Measurements from ENCODE around the gene ATP10B.

Gene ATP10B

DNA sequence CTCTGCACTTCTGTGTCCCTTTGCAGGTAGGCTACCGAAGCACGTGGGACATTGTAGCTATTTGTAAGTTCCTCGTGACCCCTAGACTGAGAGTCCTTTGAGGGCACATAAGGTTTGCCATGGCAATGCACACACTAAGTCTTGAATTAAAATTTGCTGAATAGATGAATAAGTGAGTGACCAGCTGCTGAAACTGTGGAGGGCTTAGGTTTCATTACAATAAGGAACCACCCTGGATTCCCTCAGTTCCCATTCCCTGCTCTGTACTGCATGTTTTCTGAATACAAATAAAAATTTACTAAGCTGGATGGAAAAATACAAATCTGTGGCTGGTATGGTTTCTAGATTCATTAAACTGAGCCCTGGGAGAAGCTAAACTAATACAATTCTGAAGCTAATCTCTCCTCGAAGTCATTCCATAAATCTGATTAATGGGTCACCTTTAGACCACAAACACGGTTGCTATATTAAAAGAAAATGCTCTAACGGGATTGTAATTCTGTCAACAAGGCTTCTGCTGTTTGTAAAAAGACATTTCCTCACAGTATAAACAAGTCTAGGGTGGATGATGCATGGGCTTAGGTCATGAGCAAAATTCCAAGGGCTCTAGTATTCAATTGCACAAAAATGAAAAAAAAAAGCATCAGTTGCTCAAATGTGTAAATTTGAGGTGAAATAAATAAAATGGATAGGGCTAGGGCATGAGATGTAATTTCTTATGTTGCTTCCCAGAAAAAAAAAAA lies 172.3 kb downstream of the ATP10B start:
- H3K23ac ChIP-seq (ENCODE audit: low read depth, low read length, poor library complexity): no peak overlapping the region
- no peak overlapping the region for H2BK120ac ChIP-seq (ENCODE audit: low read depth, low read length)
- no peak for DNase-seq (ENCODE audit: low spot score)
- H2BK15ac ChIP-seq (ENCODE audit: low read length): no peak overlapping the region
- no peak overlapping the region for H2AK5ac ChIP-seq (ENCODE audit: low read depth, low read length)
- no peaks in the 10 kb centered on the region for H3K79me1 ChIP-seq (ENCODE audit: low read depth, low read length)
- no peak overlapping the region for H3K14ac ChIP-seq (ENCODE audit: low read length)
- H3K18ac ChIP-seq (ENCODE audit: low read length): peak overlapping the region; percentile 9
- H3K4ac ChIP-seq (ENCODE audit: low read length): no peak overlapping the region
- no peak overlapping the region for H2BK12ac ChIP-seq (ENCODE audit: low read length)
- H3K27ac ChIP-seq (replicated peaks; ENCODE audit: low read length): no peak overlapping the region
- no peak overlapping the region for H3K9ac ChIP-seq (ENCODE audit: low read depth, low read length, poor library complexity)
- H3K4me2 ChIP-seq (ENCODE audit: insufficient read depth, low read length, poor library complexity, severe bottlenecking): no peak overlapping the region
- no peak overlapping the region for H2BK5ac ChIP-seq (ENCODE audit: low read length)
- H4K8ac ChIP-seq (ENCODE audit: low read depth, low read length): no peak overlapping the region
- no peaks in the 10 kb centered on the region for H3K27me3 ChIP-seq (ENCODE audit: control insufficient read depth in 3 of 3, insufficient read depth in 3 of 3, low read depth in 1 of 3, low read length in 3 of 3)
- no peak overlapping the region for H3K4me3 ChIP-seq (ENCODE audit: low read length in 2 of 2)
- H3K9me3 ChIP-seq (replicated peaks in 1 of 2; ENCODE audit: control insufficient read depth in 2 of 2, insufficient read depth in 1 of 2, low read depth in 1 of 2, low read length in 2 of 2): peaks cover 0 to 2% of the 10 kb centered on the region in 2 donors
- no CpG with 5 or more reads among the region's 6 CpGs for WGBS, 2 donors (ENCODE audit: extremely low coverage in 2 of 2, insufficient read length in 2 of 2, insufficient replicate concordance in 1 of 2)
- H2AFZ ChIP-seq (ENCODE audit: low read length): no peak overlapping the region
- peaks cover 0 to 5% of the 10 kb centered on the region in 2 donors for H3K4me1 ChIP-seq (ENCODE audit: control insufficient read depth in 2 of 2, insufficient read depth in 1 of 2, low read depth in 1 of 2, low read length in 2 of 2)
- H4K91ac ChIP-seq (ENCODE audit: low read depth, low read length, poor library complexity): no peak overlapping the region
- H3K36me3 ChIP-seq (replicated peaks in 1 of 2; ENCODE audit: control insufficient read depth in 2 of 2, insufficient read depth in 2 of 2, low read length in 2 of 2): no peaks in the 10 kb centered on the region

DNA sequence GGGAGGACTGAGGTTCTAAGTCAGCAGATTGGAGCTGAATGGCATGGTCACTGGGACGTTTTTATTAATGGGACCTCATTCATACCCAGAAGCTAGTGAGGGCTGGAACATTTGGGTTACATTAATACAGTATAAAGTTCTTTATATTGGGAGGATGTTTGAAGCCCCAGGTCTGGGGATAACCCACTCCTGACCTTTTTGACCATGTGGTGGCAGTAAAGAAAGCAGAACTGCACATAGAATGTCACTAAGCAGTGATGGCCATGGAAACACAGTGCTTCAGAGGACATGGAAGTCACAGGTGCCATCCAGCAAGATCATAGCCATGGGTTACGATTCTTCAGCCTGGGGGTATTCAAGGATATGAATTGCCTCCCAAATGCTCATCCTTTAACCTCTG lies 176.0 kb downstream of the ATP10B start:
- Histone ChIP-seq H2AFZ (ENCODE audit: low read length) (no peak overlapping the region), H2BK15ac (ENCODE audit: low read length) (no peak overlapping the region), H3K23ac (ENCODE audit: low read depth, low read length, poor library complexity) (no peak overlapping the region), H3K4me2 (ENCODE audit: insufficient read depth, low read length, poor library complexity, severe bottlenecking) (no peak overlapping the region), H2BK12ac (ENCODE audit: low read length) (no peak overlapping the region), H3K4ac (ENCODE audit: low read length) (no peak overlapping the region), H4K8ac (ENCODE audit: low read depth, low read length) (no peak overlapping the region), H2BK5ac (ENCODE audit: low read length) (no peak overlapping the region), H3K18ac (ENCODE audit: low read length) (no peak overlapping the region), H3K4me1 (ENCODE audit: control insufficient read depth in 2 of 2, insufficient read depth in 1 of 2, low read depth in 1 of 2, low read length in 2 of 2) (peaks cover 0 to 5% of the 10 kb centered on the region in 2 donors), H2AK5ac (ENCODE audit: low read depth, low read length) (no peak overlapping the region), H3K9ac (ENCODE audit: low read depth, low read length, poor library complexity) (no peak overlapping the region), H3K4me3 (ENCODE audit: low read length in 2 of 2) (no peak overlapping the region), H3K36me3 (replicated peaks in 1 of 2; ENCODE audit: control insufficient read depth in 2 of 2, insufficient read depth in 2 of 2, low read length in 2 of 2) (no peaks in the 10 kb centered on the region), H4K91ac (ENCODE audit: low read depth, low read length, poor library complexity) (no peak overlapping the region), H3K14ac (ENCODE audit: low read length) (no peak overlapping the region), H3K27ac (replicated peaks; ENCODE audit: low read length) (no peak overlapping the region), H3K79me1 (ENCODE audit: low read depth, low read length) (no peaks in the 10 kb centered on the region), H2BK120ac (ENCODE audit: low read depth, low read length) (no peak overlapping the region), H3K9me3 (replicated peaks in 1 of 2; ENCODE audit: control insufficient read depth in 2 of 2, insufficient read depth in 1 of 2, low read depth in 1 of 2, low read length in 2 of 2) (peaks cover 0 to 2% of the 10 kb centered on the region in 2 donors), H3K27me3 (ENCODE audit: control insufficient read depth in 3 of 3, insufficient read depth in 3 of 3, low read depth in 1 of 3, low read length in 3 of 3) (no peaks in the 10 kb centered on the region)
- no peak for DNase-seq (ENCODE audit: low spot score)
- WGBS, 2 donors (ENCODE audit: extremely low coverage in 2 of 2, insufficient read length in 2 of 2, insufficient replicate concordance in 1 of 2): no CpG with 5 or more reads among the region's 2 CpGs

DNA sequence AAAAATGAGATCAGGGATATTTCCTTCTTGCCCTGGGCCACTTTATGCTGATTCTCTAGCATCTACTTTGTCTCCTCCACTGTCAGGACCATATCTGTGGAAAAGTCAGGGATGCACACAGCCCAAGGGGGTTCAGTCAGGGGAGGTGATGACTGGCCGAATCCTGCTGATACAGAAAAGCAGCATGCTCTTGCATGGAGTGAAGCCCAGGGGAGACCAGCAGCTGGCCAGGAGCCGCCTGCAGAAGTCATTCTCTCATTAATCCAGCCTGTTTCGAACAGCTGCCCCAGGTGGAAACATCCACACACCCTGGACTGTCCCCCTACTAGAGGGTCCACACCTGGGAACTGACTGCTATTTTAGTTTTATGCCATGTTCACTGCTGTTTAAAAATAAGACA lies 177.1 kb downstream of the ATP10B start:
- peaks cover 0 to 2% of the 10 kb centered on the region in 2 donors for H3K9me3 ChIP-seq (replicated peaks in 1 of 2; ENCODE audit: control insufficient read depth in 2 of 2, insufficient read depth in 1 of 2, low read depth in 1 of 2, low read length in 2 of 2)

DNA sequence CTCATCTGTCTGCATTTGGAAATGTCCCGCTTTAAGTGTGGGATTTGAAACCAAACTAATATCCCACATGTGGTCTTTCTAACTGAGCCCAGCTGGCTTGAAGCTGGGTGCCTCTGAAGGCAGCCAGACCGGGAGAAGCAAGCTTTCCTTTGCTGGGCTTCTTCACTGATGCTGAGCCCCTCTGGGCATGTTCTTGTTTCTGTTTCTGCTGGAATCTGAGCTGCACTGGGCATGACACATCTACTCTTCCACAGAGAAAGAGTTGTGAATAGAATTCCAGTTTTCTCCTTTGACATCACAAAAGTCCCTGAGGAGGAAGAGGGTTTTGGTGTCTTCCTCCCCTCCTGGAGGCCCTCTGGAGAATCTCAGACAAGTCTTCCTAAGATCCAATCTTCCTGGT lies 179.5 kb downstream of the ATP10B start:
- Histone ChIP-seq H3K36me3 (replicated peaks in 1 of 2; ENCODE audit: control insufficient read depth in 2 of 2, insufficient read depth in 2 of 2, low read length in 2 of 2) (no peaks in the 10 kb centered on the region), H2AK5ac (ENCODE audit: low read depth, low read length) (no peak overlapping the region), H3K27ac (replicated peaks; ENCODE audit: low read length) (no peak overlapping the region), H4K91ac (ENCODE audit: low read depth, low read length, poor library complexity) (no peak overlapping the region), H3K9me3 (replicated peaks in 1 of 2; ENCODE audit: control insufficient read depth in 2 of 2, insufficient read depth in 1 of 2, low read depth in 1 of 2, low read length in 2 of 2) (peaks cover 0 to 2% of the 10 kb centered on the region in 2 donors), H3K4me1 (ENCODE audit: control insufficient read depth in 2 of 2, insufficient read depth in 1 of 2, low read depth in 1 of 2, low read length in 2 of 2) (peaks cover 0 to 4% of the 10 kb centered on the region in 2 donors), H3K4ac (ENCODE audit: low read length) (no peak overlapping the region), H3K14ac (ENCODE audit: low read length) (no peak overlapping the region), H3K4me2 (ENCODE audit: insufficient read depth, low read length, poor library complexity, severe bottlenecking) (no peak overlapping the region), H2AFZ (ENCODE audit: low read length) (no peak overlapping the region), H3K18ac (ENCODE audit: low read length) (no peak overlapping the region), H3K79me1 (ENCODE audit: low read depth, low read length) (no peaks in the 10 kb centered on the region), H2BK12ac (ENCODE audit: low read length) (no peak overlapping the region), H3K27me3 (ENCODE audit: control insufficient read depth in 3 of 3, insufficient read depth in 3 of 3, low read depth in 1 of 3, low read length in 3 of 3) (no peaks in the 10 kb centered on the region), H3K23ac (ENCODE audit: low read depth, low read length, poor library complexity) (no peak overlapping the region), H3K9ac (ENCODE audit: low read depth, low read length, poor library complexity) (no peak overlapping the region), H2BK15ac (ENCODE audit: low read length) (no peak overlapping the region), H2BK120ac (ENCODE audit: low read depth, low read length) (no peak overlapping the region), H2BK5ac (ENCODE audit: low read length) (no peak overlapping the region), H4K8ac (ENCODE audit: low read depth, low read length) (no peak overlapping the region), H3K4me3 (ENCODE audit: low read length in 2 of 2) (no peak overlapping the region)
- no peak for DNase-seq (ENCODE audit: low spot score)
- WGBS, 2 donors (ENCODE audit: extremely low coverage in 2 of 2, insufficient read length in 2 of 2, insufficient replicate concordance in 1 of 2): no CpG with 5 or more reads among the region's 2 CpGs

More for the DNA sequence above, 177.1 kb downstream of the ATP10B start:
- Histone ChIP-seq H4K91ac (ENCODE audit: low read depth, low read length, poor library complexity) (no peak overlapping the region), H2BK15ac (ENCODE audit: low read length) (no peak overlapping the region), H2AFZ (ENCODE audit: low read length) (no peak overlapping the region), H3K14ac (ENCODE audit: low read length) (no peak overlapping the region), H3K9ac (ENCODE audit: low read depth, low read length, poor library complexity) (no peak overlapping the region), H3K4me3 (ENCODE audit: low read length in 2 of 2) (no peak overlapping the region), H3K27me3 (ENCODE audit: control insufficient read depth in 3 of 3, insufficient read depth in 3 of 3, low read depth in 1 of 3, low read length in 3 of 3) (no peaks in the 10 kb centered on the region), H3K4me2 (ENCODE audit: insufficient read depth, low read length, poor library complexity, severe bottlenecking) (no peak overlapping the region), H3K18ac (ENCODE audit: low read length) (no peak overlapping the region), H3K4ac (ENCODE audit: low read length) (no peak overlapping the region), H4K8ac (ENCODE audit: low read depth, low read length) (no peak overlapping the region), H3K27ac (replicated peaks; ENCODE audit: low read length) (no peak overlapping the region), H2BK120ac (ENCODE audit: low read depth, low read length) (no peak overlapping the region), H3K79me1 (ENCODE audit: low read depth, low read length) (no peaks in the 10 kb centered on the region), H2BK12ac (ENCODE audit: low read length) (no peak overlapping the region), H3K23ac (ENCODE audit: low read depth, low read length, poor library complexity) (no peak overlapping the region), H2BK5ac (ENCODE audit: low read length) (no peak overlapping the region), H2AK5ac (ENCODE audit: low read depth, low read length) (no peak overlapping the region), H3K4me1 (ENCODE audit: control insufficient read depth in 2 of 2, insufficient read depth in 1 of 2, low read depth in 1 of 2, low read length in 2 of 2) (peaks cover 0 to 5% of the 10 kb centered on the region in 2 donors), H3K36me3 (replicated peaks in 1 of 2; ENCODE audit: control insufficient read depth in 2 of 2, insufficient read depth in 2 of 2, low read length in 2 of 2) (no peaks in the 10 kb centered on the region)
- no peak for DNase-seq (ENCODE audit: low spot score)
- no CpG with 5 or more reads among the region's 3 CpGs for whole genome bisulfite sequencing, 2 donors (ENCODE audit: extremely low coverage in 2 of 2, insufficient read length in 2 of 2, insufficient replicate concordance in 1 of 2)
